GM12872 (cell line): ENCODE data around the gene RFX7.

Experiments
- TF ChIP-seq, protein P1 (sequence below): IDR thresholded peaks from 3 replicates; pipeline ENCODE4 v1.5.1; 2011; ENCODE audit warnings: low read depth, mild to moderate bottlenecking, low read length, moderate library complexity; ENCODE audit not compliant: insufficient read depth

The RFX7 gene

DNA sequence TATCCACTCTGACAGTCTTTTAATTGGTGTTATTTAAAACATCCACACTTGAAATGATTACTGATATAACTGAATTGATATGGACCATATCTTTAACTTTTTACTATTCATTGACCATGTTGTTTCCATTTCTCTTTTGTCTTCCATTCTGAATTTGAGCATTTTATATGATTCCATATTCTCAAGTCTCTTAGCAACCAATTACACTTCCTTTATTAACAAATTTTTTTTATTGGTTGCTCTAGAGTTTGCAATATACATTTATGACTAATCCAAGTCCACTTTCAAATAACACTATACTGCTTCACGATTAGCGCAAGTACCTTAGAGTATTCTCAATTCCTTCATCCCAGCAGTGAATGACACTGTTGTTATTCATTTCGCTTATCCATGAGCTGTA lies 16.4 kb downstream of the RFX7 start:
- TF ChIP-seq, protein P1, sequence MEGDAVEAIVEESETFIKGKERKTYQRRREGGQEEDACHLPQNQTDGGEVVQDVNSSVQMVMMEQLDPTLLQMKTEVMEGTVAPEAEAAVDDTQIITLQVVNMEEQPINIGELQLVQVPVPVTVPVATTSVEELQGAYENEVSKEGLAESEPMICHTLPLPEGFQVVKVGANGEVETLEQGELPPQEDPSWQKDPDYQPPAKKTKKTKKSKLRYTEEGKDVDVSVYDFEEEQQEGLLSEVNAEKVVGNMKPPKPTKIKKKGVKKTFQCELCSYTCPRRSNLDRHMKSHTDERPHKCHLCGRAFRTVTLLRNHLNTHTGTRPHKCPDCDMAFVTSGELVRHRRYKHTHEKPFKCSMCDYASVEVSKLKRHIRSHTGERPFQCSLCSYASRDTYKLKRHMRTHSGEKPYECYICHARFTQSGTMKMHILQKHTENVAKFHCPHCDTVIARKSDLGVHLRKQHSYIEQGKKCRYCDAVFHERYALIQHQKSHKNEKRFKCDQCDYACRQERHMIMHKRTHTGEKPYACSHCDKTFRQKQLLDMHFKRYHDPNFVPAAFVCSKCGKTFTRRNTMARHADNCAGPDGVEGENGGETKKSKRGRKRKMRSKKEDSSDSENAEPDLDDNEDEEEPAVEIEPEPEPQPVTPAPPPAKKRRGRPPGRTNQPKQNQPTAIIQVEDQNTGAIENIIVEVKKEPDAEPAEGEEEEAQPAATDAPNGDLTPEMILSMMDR, result no peak

DNA sequence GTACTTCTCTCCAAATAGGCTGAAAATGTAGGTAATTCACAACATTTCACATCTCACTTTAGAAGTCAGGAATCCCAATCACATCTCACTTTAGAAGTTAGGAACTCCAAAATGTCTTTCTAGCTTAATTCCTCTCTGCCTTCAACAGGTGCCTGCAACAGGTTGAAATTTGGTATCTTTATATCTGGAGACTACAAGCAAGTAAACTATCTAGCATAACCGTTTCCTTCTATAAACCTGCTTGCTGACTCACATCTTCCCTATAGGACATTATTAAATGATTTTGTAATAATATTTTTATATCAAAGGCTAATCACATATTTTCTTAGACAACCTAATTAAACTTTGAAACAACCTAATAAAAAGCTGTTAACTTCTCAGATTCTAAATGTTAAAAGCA lies 18.2 kb downstream of the RFX7 start:
- TF ChIP-seq, protein P1, result no peak

DNA sequence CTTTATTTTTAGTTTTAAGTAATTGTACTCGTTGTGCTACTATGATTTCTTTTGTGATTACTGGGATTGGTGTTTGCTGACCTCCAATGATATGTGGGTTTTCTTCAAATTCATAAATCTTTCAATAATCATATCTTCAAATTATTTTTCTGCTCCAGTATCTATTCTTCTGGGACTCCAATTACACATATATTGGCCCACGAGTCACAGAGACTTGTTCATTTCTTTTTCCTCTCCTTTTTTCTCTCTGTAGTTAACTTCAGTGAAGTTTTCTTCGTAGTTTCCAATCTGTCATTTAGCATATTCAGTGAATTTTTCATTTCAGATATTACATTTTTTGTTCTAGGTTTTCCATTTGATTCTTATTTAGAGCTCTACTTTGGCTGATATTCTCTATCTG lies 21.4 kb downstream of the RFX7 start:
- TF ChIP-seq, protein P1, result no peak

DNA sequence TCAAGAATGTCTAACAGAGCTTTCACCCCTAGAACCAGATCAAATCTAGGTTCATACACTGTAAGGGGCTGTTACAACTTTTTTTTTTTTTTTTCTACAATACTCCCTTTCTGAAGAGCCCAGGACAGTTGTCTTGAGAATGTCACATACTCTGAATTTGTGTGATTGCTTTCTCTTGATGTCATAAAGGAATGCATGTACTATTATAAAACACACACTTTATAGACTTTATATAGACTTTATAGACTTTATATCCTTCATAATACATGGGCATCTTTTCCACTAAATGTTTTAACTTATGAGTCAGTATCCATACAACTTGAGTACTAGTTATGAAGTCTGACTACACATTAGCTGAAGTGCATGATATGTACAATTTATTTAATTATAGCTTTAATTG lies 26.3 kb downstream of the RFX7 start:
- TF ChIP-seq, protein P1, result no peak

DNA sequence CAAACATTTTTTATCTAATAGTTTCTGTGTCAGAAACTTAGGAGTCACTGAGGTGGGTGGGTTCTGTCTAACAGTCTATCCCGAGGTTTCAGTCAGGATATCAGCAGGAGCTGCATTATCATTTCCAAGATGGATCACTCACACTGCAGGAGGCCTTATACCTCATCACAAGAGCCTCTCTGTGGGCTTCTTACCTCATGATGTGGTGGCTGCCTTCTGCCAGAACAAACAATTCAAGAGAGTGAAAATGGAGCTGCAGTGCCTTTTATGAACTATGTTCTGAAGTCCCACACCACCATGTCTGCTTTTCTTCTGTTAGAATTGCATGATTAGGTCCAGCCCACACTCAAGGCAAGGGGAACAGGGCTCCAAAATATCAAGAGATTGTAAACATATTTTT lies 27.9 kb downstream of the RFX7 start:
- TF ChIP-seq, protein P1, result no peak

DNA sequence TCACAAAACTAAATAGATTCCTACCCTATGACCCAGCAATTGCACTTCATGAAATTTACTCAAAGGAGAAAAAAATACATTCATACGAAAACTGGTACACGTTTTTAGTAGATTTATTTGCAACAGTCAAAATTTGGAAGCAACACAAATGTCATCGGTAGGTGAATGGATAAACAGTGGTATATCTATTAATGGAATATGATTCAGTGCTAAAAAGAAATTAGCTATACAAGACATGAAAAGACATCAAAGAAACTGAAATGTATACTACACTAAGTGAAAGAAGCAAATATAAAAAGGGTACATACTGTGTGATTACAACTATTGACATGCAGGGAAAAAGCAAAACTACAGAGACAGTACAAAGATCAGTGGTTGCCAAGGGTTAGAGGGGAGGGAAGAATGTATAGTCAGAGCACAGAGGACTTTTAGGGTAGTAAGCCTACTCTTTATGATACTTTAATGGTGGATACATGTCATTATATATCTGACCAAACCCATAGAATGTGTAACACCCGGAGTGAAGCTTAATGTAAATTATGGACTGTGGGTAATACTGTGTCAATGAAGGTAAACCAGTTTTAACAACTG lies 31.6 kb downstream of the RFX7 start:
- TF ChIP-seq, protein P1, result no peak

DNA sequence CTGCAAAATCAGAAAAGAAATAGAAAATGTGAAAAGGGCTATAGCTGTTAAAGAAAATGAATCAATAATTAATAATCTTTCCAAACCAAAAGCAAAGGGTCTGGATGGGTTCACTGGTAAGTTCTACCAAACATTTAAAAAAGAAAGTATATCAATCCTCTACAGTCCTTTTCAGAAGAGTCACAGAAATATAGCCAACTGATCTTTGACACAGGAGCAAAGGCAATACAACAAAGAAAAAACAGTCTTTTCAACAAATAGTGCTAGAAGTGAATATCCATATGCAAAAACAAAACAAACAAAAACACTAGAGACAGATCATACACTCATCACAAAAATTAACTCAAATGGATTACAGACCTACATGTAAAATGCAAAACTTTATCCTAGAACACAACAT lies 32.6 kb downstream of the RFX7 start:
- TF ChIP-seq, protein P1, result no peak

DNA sequence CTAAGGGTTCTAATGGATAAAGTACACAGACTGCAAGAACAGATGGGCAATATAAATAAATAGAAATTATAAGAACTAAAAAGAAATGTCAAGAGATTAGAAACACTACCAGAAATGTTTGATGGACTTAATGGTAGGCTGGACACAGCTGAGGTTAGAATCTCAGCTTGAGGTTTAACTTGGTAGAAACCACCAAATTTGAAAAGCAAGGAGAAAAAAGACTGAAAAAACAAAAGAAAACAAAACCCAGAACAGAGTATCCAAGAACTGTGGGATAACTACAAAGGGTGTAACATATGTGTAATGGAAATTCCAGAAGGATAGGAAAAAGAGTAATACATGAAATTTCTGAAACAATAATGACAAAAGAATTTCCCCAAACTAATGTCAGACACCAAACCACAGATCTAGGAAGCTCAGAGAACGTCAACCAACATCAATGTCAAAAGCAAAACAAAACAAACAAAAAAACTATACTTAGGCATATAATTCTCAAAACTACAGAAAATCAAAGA lies 35.0 kb downstream of the RFX7 start:
- TF ChIP-seq, protein P1, result no peak
